OCI-LY1 (cell line): ENCODE measurements around the gene POLR2L.

ENCODE experiments used
- H2AFZ ChIP-seq: fragments of 200-600 bp; sonication (generic), shearing (Covaris generic); 2 replicates; pipeline ENCODE4 v1.6.0; 2014; ENCODE audit warnings: antibody characterized with exemption, mild to moderate bottlenecking, low read length
- H3F3A ChIP-seq: fragments of 200-600 bp; sonication (generic), shearing (Covaris generic); 2 replicates; pipeline ENCODE4 v1.6.0; 2014; ENCODE audit warnings: mild to moderate bottlenecking, antibody characterized with exemption, low read length, moderate library complexity; ENCODE audit not compliant: insufficient read depth
- H3K27ac ChIP-seq: fragments of 200-600 bp; sonication (generic); 2 replicates; pipeline ENCODE4 v1.5.1; 2014; ENCODE audit warnings: low read length, mixed run types, mild to moderate bottlenecking, low read depth; ENCODE audit not compliant: poor library complexity, severe bottlenecking
- H3K27me3 ChIP-seq: fragments of 200-600 bp; sonication (generic); 2 replicates; pipeline ENCODE4 v1.6.0; 2014; ENCODE audit warnings: antibody characterized with exemption, mild to moderate bottlenecking, low read length, moderate library complexity; ENCODE audit not compliant: insufficient read depth
- H3K36me3 ChIP-seq: fragments of 200-600 bp; sonication (generic); 2 replicates; pipeline ENCODE4 v1.6.1; 2014; ENCODE audit warnings: mild to moderate bottlenecking, antibody characterized with exemption, low read length, moderate library complexity, mixed read lengths; ENCODE audit not compliant: insufficient read depth
- H3K4me1 ChIP-seq: fragments of 200-600 bp; sonication (generic); 2 replicates; pipeline ENCODE4 v1.5.1; 2014; ENCODE audit warnings: mild to moderate bottlenecking, low read length, moderate library complexity; ENCODE audit not compliant: insufficient read depth, severe bottlenecking
- H3K4me2 ChIP-seq: fragments of 200-600 bp; sonication (generic), shearing (Covaris generic); 2 replicates; pipeline ENCODE4 v1.6.1; 2014; ENCODE audit warnings: low read length
- H3K4me3 ChIP-seq: fragments of 200-600 bp; sonication (generic); 2 replicates; pipeline ENCODE4 v1.5.1; 2014; ENCODE audit warnings: low read length, low read depth, mild to moderate bottlenecking, mixed read lengths; ENCODE audit not compliant: poor library complexity, severe bottlenecking
- H3K79me2 ChIP-seq: fragments of 200-600 bp; shearing (Covaris generic); 2 replicates; pipeline ENCODE4 v1.6.1; 2016; ENCODE audit warnings: mixed run types, low read length, mixed read lengths; ENCODE audit not compliant: insufficient read depth
- H3K9ac ChIP-seq: fragments of 200-600 bp; sonication (generic), shearing (Covaris generic); 2 replicates; pipeline ENCODE4 v1.6.1; 2014; ENCODE audit warnings: mild to moderate bottlenecking, low read length, mixed read lengths
- H3K9me2 ChIP-seq: fragments of 200-600 bp; sonication (generic), shearing (Covaris generic); 2 replicates; pipeline ENCODE4 v1.6.1; 2014; ENCODE audit warnings: low read depth, mild to moderate bottlenecking, low read length, mixed read lengths
- H3K9me3 ChIP-seq: fragments of 200-600 bp; shearing (Covaris generic); 2 replicates; pipeline ENCODE4 v1.6.1; 2014; ENCODE audit warnings: low read length, mixed read lengths
- H4K20me1 ChIP-seq: fragments of 200-600 bp; sonication (generic), shearing (Covaris generic); 2 replicates; pipeline ENCODE4 v1.6.0; 2016; ENCODE audit warnings: mild to moderate bottlenecking, low read length; ENCODE audit not compliant: insufficient read depth
- CTCF ChIP-seq: fragments of 200-600 bp; sonication (generic), shearing (Covaris generic); IDR thresholded peaks from 2 replicates; pipeline ENCODE4 v1.5.1; 2017; ENCODE audit warnings: mild to moderate bottlenecking, antibody characterized with exemption, low read length, moderate library complexity, mixed read lengths
- EZH2 ChIP-seq: fragments of 200-600 bp; sonication (generic), shearing (Covaris generic); IDR thresholded peaks from 2 replicates; pipeline ENCODE4 v1.8.0; 2017; ENCODE audit warnings: borderline replicate concordance, mixed run types, mild to moderate bottlenecking, antibody characterized with exemption, low read length, moderate library complexity, mixed read lengths

Gene POLR2L

GRCh38 chr11:842370-843002 is at the start of gene POLR2L, which contains the start of gene TSPAN4:
POLR2L (minus strand) TSS chr11:842529; CDS start chr11:842508, 21 bp downstream.
TSPAN4 (plus strand) TSS chr11:842852; CDS start chr11:850305, 7,453 bp downstream.
- Histone ChIP-seq H4K20me1 (no peaks in the 10 kb centered on the region), H3K79me2 (peaks cover 8% of the 10 kb centered on the region; the same call in 1 of the 2 replicates), H3F3A (no peaks in the 10 kb centered on the region), H3K4me1 (peaks cover 28% of the 10 kb centered on the region), H3K4me2 (peak within 1 kb of the TSS; percentile 70), H3K27me3 (0 out of 2 replicates have a peak, but pooled peaks cover 4% of the 10 kb centered on the region), H3K9ac (peak within 1 kb of the TSS; percentile 98), H3K4me3 (peak within 1 kb of the TSS; percentile 99), H3K27ac (peak within 1 kb of the TSS; percentile 49), H2AFZ (no peak within 1 kb of the TSS), H3K9me3 (no peaks in the 10 kb centered on the region), H3K9me2 (no peaks in the 10 kb centered on the region), H3K36me3 (peaks cover 34% of the 10 kb centered on the region)
- TF ChIP-seq CTCF: no peak
- TF ChIP-seq EZH2: no peak

- H3K4me2 ChIP-seq: no peak overlapping the region; the same call in 1 of the 2 replicates
- no peaks in the 10 kb centered on the region for H3K9me3 ChIP-seq
- H3K4me1 ChIP-seq: peaks cover 10% of the 10 kb centered on the region
- H3K36me3 ChIP-seq: no peaks in the 10 kb centered on the region
- TF ChIP-seq EZH2: no peak
- TF ChIP-seq CTCF: no peak
- H3K9ac ChIP-seq: no peak overlapping the region
- H3K4me3 ChIP-seq: no peak overlapping the region
- no peaks in the 10 kb centered on the region for H3K9me2 ChIP-seq
- H2AFZ ChIP-seq: no peak overlapping the region
- H4K20me1 ChIP-seq: no peaks in the 10 kb centered on the region
- H3F3A ChIP-seq: no peaks in the 10 kb centered on the region
- no peaks in the 10 kb centered on the region for H3K27me3 ChIP-seq
- H3K27ac ChIP-seq: peak overlapping the region; percentile 43
- no peaks in the 10 kb centered on the region for H3K79me2 ChIP-seq
Observed at GRCh38 chr11:890794-891540, 48.6 kb upstream of the POLR2L start.

GRCh38 chr11:889687-890475 is 47.6 kb upstream of the POLR2L start:
- Histone ChIP-seq H3K9me2 (no peaks in the 10 kb centered on the region), H3K4me3 (no peak overlapping the region), H2AFZ (no peak overlapping the region), H3K79me2 (no peaks in the 10 kb centered on the region), H4K20me1 (no peaks in the 10 kb centered on the region), H3K27me3 (no peaks in the 10 kb centered on the region), H3K27ac (no peak overlapping the region), H3K36me3 (no peaks in the 10 kb centered on the region), H3K4me1 (peaks cover 10% of the 10 kb centered on the region), H3K4me2 (no peak overlapping the region), H3K9ac (no peak overlapping the region), H3K9me3 (no peaks in the 10 kb centered on the region), H3F3A (no peaks in the 10 kb centered on the region)
- TF ChIP-seq CTCF (no peak), EZH2 (no peak)
